Amniotic stem cell (primary cell): ENCODE measurements around the gene YAF2.
"Not testable (repeated sequence)": the region's sequence is repeated elsewhere in the genome, so short reads cannot be mapped to it uniquely, and the experiment has no call there.

ENCODE experiments used
- DNase-seq: peaks from one replicate; lab custom pipeline; 2025; lab: John Stamatoyannopoulos, UW

The YAF2 gene

DNA sequence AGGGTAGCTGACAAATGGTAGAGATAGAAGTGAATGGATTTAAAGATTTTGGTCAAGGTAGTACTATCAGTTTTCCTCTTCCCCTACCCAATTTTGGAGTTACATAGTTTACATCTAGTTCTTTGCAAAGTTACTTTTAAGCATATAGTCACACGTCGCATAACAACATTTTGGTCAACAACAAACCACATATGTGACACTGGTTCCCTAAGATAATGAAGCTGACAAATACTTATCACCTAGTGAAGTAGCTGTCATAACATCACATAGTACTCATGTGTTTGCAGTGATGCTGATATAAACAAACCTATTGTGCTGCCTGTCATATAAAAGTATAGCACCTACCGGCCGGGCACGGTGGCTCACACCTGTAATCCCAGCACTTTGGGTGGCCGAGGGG is 45.4 kb downstream of the YAF2 start:
- no peak for DNase-seq

DNA sequence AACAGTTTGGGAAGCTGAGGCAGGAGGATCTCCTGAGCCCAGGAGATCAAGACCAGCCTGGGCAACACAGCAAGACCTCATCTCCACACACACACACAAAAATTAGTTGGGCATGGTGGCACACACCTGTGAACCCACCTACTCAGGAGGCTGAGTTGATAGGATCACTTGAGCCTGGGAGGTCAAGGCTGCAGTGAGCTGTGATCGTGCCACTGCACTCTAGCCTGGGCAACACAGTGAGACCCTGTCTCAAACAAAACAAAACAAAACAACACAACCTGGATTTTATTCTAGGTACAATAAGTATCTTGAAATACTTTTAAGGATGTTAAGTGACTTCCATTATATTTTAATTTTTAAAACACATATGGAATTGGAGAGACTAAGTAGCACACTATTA is 45.8 kb downstream of the YAF2 start:
- DNase-seq = no peak

DNA sequence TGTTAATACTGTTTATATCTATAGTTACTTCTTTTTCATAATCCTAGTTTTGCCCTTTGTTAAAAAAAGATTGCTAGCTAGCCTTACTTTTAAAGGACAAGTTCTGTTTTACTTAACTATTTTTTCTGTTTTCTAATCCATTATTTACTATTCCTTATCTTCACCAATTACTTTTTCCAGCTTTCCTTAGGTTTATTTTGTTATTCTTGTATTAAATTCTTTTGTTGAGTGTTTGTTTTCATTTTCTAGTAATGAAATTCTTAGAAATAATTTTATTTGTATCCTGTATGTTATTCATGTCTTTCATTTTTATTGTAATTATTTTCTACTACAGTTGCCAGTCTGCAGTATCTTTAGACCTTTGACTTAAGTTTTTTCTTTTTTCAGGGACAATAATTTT is 47.7 kb downstream of the YAF2 start:
- DNase-seq = no peak

DNA sequence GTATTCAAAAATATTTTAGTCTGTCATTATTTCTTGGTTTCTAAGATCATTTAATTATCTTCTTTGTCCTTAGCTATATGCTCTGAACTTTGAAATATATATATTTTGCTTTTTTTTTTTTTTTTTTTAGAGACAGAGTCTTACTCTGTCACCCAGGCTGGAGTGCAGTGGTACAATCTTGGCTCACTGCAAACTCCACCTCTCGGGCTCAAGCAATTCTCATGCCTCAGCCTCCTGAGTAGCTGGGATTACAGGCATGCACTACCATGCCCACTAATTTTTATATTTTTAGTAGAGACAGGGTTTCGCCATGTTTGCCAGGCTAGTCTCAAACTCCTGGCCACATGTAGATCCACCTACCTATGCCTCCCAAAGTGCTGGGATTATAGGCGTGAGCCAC is 49.8 kb downstream of the YAF2 start:
- DNase-seq = not testable (repeated sequence)

DNA sequence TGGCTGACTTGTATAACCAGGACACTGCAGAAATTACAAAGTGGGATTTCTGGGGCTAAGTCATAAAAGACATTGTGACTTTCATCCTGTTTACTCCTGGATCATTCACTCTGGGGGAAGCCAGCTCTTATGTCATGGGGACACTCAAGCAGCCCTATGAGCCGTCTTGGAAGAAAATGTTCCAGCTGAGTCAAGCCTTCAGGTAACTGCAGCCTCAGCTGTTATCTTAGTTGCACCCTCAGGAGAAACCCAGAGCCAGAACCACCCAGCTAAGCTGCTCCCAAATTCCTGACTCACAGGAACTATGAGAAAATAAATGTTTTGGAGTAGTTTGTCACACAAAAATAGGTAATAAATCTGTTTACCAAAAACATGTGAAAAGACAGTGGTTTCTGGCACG is 50.2 kb downstream of the YAF2 start:
- DNase-seq = no peak

DNA sequence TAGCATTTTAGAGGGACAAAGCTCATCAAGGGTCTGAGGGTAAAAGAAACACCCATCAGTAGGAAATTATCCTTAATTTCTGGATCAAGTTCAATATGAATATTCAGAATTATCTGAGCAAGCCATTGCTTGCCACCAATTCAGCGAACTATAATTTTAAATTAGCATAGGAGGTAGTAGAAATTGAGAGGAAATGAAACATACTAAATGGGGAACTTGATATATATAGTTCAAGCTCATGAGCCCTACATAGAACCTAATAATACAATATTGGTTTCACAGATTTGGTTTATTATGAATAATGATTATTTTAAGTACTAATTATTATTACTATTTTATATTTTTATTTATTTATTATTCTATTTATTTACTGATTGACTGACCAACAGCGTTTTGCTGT is 51.3 kb downstream of the YAF2 start:
- DNase-seq = no peak

DNA sequence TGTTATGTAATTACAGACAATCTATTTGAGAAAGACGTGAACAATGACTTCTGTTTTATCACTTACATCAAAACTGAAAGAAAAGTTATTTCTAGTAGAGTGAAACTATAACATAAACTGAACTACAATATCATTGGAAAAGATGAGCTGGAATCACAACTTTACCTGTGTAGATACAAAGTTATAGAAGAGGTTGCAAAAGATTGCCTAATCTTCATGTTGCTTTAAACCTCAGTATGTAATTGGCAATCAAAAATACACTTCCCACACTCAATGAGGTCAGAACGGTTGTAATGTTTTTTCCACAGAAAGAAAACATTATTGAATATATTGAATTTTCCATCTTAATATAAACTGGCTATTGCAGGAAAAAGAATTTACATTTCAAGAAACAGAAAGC is 55.7 kb downstream of the YAF2 start:
- DNase-seq = no peak

DNA sequence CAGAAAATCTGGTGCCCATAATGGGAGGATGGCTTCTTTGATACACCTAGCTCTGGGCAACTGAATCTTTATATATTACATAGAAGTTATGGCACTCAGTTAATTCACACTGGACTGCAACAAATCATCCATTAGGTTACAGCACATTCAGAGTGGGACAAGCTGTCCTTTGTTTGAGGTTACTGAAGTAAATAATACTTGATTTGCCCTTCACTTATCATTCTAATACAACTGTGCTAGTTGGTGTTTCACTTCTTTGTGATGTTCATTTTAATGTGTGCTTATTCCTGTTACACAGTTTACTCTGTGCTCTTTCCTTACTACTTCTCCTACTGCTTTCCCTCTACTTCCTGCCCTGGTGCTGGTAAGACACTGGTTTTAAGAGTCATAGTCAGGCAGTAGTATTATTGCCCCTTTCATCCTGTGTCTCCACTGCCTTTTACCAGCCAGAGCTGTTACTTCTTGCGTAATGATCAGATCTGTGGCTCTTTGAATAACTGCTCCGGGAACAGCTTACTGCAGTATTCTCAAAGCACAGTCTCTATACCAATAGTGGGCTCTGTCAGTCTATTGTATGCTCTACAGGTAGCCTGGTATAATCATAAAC is 57.0 kb downstream of the YAF2 start:
- DNase-seq = no peak

DNA sequence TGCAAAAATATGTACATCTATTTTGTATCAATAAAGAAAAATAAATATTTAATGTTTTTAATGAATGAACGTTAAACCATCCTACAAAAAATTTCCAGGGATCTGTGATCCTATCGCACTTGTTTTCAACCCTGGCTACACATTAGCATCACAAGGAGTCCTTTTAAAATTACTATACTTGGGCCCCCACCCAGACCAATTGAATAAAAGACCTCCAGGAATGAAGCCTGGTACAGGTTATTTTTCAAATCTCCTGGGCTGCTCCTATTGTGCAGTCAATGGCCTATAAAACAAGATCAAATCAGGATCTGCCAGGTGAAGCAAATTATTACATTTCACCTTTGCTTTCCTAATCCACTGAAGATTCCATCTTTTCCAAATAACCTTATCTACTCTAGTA is 59.9 kb downstream of the YAF2 start:
- DNase-seq = no peak

DNA sequence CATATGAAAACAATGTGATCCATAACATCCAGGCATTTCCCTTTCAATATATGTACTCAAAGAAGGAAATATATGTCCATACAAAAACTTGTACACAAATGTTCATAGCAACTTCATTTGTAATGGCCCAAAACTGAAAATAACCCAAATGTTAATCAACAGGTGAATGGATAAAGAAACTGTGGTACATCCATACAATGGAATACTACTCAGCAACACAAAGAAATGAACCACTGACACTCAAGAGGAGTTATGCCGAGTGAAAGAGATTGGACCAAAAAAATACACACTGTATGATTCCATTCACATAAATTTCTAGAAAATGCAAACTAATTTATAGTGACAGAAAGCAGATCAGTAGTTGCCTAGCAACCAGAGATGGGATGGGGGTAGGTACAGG is 63.1 kb downstream of the YAF2 start:
- DNase-seq = no peak

DNA sequence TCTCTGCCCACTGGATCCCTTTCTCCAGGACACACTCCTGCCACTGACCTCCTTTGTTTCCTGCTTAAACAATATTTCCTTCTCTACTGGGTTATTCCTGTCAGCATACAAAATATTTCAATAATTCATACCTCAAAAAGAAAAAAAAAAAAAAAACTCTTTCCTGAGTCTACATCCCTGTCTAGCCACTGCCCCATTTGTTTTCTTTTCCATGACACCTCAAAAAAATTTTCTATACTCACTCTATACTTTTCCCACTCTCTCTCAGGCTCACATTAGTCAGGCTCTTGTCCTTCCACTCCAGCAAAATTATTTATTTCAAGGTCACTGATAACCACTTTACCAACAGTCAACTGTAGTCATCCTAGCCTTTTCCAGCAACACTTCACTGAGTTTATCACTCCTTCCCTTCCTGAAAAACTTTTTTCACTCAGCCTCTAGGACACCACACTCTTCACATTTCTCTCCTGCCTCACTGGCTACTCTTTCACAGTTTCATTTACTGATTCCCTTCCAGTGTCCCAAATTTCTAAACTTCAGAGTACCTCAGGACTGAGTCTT is 64.0 kb downstream of the YAF2 start:
- DNase-seq = no peak

DNA sequence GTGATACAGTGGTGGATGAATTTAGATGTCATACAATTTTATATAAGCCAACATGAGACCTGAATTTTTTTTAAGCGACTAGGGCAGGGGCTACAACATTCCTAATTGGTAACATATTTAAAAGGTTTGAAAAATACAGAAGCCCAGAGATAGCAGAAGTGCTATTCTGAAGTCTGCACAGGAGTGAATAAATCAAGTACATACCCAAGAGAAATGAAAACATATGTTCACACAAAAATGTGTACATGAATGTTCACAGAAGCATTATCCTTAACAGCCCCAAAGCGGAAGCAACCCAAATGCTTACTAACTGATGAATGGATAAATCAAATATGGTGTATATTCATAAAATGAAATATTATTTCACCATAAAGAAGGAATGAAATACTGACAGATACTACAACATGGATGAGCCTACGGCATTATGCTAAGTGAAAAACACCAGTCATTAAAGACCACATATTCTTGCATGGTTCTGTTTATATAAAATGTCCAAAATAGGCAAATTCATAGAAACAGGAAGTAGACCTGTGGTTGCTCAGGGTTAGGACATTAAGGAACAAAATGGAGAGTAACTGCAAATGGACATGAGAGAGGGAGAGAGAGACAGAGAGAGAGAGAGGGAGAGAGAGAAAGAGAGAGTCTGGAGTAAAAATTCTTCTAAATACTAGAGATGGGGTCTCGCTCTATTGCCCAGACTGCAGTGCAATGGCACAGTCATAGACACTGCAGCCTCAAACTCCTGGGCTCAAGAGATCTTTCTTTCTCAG is 65.4 kb downstream of the YAF2 start:
- DNase-seq = no peak

DNA sequence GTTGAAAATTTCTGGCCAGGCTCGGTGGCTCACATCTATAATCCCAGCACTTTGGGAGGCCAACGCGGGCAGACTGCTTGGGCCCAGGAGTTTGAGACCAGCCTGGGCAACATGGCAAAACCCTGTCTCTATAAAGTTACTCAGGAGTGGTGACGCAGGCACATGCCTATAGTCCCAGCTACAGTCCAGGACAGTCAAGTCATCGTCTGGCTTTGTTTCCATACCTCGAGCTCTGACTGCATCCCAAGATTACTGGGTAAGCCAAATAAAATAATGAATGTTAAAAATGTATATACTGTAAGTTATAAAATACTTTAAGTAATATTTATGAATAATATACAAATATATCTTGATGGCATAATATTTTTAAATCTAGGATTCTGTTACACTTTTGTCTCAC is 70.3 kb downstream of the YAF2 start:
- no peak for DNase-seq

DNA sequence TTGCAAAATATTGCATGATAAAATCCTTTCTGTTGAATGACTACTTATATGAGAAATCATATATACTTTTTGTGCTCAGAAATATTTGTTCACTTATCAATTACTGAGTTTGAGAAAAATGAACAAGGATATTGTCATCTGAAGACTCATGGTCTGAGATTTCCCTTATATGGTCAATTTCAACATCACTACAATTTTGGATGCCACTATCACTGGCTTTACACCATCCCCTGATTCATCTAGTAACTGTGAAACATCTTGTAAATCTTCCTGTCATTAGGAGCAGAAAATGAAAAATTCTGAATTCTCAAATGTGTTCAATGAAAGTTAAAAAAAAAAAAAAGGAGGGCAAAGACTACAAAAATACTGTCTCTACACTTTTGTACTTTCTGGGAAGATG is 71.5 kb downstream of the YAF2 start:
- DNase-seq = no peak

DNA sequence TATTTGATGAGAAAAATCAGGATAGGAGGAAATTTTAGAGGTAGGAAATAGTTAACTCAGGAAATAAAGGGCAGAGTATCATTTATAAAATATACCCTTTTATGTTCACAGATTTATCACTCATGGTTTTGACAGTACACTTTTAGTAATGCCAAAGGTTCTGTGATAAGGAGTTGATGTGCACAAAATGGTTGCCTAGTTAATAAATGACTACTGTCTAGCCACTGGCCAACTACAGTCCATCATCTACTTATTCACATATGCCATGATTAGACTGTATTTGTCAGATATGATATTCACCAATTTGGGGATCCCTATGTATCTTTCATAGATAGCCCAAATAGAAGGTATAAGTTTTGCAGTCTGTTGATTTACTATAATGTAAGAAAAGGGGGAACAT is 74.1 kb downstream of the YAF2 start:
- no peak for DNase-seq

DNA sequence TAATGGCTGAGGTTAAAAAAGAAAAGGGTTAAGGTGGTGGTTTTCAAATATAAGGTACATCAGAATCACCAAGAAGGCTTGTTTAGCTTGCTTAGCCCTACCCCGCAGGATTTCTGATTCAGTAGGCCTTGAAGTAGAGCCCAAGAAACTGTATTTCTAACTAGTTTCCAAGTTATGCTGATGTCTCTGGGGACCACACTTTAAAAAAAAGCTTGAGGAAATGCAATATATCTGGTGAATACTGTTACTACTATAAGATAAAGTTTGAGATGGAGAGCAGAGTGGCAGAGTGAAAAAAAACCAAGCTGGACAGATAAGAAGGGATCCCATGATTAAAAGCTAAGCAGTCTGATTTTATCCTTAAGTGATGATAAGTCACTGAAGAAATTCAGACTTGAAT is 75.1 kb downstream of the YAF2 start:
- no peak for DNase-seq

DNA sequence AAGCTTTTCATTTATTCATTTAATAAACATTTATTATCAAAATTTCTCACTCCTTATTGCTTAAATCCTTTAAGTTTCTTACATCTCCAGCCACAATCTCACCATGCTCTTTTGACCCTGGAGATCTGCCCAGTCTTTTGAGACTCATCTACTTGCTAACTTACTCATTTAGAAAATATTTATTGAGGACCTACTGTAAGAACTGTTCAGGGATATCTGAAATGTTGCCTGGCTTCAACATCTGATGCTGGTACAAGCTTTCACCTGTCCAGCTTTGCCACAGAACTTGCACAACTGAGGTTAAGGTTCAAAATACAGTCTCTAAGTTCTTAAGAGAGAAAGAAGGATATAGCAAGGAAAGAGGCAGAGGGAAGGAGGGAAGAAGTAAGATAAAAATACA is 75.9 kb downstream of the YAF2 start:
- DNase-seq = no peak

DNA sequence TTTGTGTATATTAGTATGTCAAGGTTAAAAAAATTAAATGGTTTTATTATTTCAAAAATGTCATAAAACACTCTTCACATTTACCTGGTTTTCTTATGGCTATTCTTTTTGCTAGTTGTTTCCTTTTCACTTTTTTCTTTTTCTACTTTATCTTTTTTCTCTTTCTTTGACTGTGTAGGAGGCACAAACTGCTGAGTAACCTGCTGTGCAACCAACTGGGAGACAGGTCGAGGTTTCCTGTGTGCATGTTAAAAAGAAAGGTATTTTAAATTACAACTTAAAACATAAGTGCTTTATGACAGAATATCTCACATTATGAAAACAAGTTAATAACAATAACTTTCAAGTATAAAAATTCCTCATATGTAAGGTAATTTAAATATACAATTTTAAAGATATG is 76.5 kb downstream of the YAF2 start:
- DNase-seq = no peak

DNA sequence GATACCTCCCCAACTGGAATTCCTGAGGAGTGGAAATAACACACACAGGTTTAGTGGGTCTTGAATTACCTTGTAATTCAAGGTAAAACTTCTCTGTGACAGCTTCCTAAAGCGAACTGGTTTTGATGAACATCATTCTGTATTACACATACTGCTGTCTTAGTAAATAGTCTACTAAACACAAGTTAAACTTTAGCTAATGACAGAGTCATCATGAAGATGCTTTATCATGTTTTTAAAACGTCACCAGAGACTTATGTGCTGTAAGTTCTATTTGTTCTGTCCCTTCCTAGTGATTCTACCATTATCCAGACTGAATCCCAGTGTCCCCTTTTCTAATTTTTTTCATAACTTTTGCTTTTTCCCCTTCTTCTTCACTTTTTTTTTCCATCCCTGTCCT is 81.8 kb downstream of the YAF2 start:
- DNase-seq = no peak

DNA sequence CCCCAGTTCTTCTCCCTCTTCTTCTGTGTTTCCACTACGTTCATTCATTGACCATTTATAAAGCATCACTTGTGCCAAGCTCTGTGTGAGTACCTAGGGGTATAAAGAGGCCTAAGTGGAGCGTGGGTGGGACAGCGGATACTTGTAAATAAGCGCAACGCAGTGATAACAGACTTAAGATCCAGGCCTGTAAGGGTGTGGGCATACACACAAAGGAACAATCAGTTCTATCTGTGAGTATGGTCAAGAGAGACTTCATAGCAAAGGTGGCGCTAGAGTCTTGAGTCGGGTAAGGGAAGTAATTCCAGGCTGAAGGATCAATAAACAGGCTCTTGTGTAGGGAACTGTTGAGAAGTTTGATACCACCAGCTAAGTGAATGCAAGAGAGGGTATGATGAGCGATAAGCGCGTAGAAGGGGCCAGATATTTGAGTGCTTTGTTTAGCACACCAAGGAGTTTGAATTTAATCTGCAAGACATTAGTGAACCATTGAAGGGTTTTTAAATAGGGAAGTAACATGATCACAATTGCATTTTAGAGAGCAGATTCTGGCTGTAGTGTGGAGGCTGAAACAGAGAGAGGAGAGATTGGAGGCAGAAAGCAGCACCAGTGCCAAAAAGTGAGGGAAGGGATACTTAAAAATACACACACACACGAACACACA is 92.4 kb downstream of the YAF2 start:
- no peak for DNase-seq

DNA sequence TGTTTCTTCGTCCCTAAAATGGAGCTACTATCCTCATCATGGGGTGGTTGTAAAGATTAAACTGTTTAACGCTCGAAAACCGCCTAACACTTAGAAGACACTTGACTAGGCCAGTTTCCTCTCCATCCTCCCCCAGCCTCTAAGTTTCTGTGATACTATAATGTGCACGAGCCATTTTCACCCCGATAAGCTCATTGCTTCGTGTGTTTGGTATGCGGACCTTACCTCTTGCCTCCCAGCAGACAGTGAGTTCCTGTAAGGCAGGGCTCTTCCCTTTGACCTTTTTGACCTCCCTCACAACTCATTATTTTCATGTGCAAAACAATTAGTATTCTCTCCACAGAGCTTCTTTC is 92.9 kb downstream of the YAF2 start:
- DNase-seq = no peak

DNA sequence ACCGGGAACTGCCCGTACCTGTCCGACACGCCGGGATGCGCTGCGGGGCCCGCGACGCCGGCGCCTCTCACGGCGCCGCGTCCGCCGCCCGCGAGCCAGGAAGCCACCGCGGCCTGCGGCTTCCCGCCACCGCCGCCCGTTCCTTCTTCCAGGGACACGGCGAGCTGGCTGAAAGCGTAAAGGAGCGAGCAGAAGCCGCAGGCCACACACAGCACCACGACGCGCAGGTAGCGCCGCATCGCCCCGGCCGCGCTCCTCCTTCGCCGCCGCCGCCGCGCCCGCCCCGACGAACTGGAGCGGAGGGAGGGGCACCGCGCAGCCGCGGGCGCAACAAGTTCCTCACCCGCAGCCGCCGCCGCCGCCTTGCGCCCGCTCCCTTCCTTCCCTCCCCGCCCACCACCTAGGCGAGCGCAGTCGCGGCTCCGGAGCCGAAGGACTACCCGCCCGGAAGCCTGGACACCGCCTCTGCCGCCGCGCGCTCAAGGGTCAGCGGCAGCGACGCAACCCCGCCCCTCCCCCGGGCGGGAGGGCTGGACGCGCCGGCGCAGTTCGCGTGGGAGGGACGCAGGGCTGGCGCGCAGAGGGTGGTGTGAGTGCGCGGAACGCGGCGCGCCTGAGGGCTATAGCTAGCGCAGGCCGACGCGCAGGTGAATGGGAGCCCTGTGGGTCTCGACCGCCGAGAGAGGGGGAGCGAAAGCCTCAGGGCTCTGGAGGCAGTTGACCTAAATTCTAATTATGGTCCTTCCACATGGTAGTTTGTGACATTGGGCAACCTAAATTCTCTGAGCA is 93.4 kb downstream of the YAF2 start, which contains the start of gene GXYLT1:
TSS of gene GXYLT1 (minus strand) at position 467 of the 789 bp plus-strand sequence. CDS start at position 239, 228 bp downstream.
- DNase-seq = peak; percentile 71

DNA sequence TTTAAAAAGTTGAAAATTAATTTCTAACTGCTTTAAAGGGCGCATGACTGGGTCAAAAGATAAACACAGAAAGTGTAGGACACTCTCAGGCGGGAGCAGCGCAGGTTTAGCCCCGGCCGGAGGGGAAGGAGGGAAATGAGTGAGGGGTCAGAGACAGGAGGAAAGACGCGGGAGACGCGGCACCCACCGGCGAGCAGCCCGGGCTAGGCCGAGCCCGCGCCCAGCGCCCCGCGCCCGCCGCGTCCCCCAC is 94.0 kb downstream of the YAF2 start:
- DNase-seq = no peak
